ENCODE data around the gene BCAT1.

- TF ChIP-seq POLR2AphosphoS5 (IDR thresholded peaks at IDR 0.05) (no peak), CTCF (IDR thresholded peaks at IDR 0.05) (no peak)
Observed at GRCh38 chr12:24820872-24821271, 128.0 kb downstream of the BCAT1 start.
